ENCODE results near the gene PLA2G6. TPM values are rescaled to one million over a fixed set of nuclear protein-coding genes. Genes with fewer than 3 reads are reported as not detected.

PLA2G6 gene
- total RNA-seq, 4 donors from 2014 or later = 46.0 to 88.4 (median 64.8) TPM

DNA sequence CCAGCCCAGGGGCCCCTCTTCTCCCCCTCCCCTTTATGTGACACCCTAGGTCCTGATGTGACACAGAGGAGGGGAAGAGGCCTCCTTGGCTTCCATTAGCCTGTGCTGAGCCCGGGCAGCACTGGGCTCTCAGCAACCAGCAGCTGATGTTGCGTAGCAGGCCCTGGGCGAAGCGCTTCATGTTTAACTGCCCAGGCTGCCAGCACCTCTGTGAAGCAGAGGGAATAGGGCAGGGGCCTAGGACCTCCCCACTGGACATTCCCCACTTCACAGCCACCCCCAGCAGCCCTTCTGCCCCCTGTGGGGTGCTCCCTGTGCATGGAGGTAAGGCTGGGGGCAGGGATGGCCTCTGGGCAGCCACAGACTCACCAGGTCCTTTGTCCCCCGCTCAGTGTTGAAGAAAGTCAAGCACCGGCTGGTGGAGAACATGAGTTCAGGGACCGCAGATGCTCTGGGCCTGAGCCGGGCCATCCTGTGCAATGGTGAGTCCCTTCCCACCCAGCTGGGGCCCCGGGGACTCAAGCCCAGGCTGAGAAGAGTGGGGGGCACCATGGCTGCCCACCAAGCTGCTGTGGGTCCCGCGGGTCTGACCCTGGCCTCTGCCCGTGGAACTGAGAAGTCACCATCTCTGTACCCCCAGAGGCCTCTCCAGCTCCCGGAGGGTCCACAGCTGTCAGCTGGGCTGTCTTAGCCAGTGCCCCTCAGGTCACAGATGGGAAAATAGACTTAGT is 112.8 kb downstream of the PLA2G6 start:
- WGBS, 2 donors = 83 to 91% methylated on average over 9 to 12 of the region's 13 CpGs
- intact Hi-C loops (cut with DNase I; ENCODE audit: low total_unique reads) = loop anchor here (10.0 kb wide), 1 partner anchor 506 kb away; the partner anchor contains the start of gene DMC1
- DNase-seq (ENCODE audit: low spot score in 2 of 2) = no peak
- no peak overlapping the region for H3K4me3 ChIP-seq (ENCODE audit: low read depth, poor library complexity, severe bottlenecking)
- TF ChIP-seq, protein P1, sequence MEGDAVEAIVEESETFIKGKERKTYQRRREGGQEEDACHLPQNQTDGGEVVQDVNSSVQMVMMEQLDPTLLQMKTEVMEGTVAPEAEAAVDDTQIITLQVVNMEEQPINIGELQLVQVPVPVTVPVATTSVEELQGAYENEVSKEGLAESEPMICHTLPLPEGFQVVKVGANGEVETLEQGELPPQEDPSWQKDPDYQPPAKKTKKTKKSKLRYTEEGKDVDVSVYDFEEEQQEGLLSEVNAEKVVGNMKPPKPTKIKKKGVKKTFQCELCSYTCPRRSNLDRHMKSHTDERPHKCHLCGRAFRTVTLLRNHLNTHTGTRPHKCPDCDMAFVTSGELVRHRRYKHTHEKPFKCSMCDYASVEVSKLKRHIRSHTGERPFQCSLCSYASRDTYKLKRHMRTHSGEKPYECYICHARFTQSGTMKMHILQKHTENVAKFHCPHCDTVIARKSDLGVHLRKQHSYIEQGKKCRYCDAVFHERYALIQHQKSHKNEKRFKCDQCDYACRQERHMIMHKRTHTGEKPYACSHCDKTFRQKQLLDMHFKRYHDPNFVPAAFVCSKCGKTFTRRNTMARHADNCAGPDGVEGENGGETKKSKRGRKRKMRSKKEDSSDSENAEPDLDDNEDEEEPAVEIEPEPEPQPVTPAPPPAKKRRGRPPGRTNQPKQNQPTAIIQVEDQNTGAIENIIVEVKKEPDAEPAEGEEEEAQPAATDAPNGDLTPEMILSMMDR (IDR thresholded peaks at IDR 0.05) = no peak
- no peak for TF ChIP-seq POLR2A (IDR thresholded peaks at IDR 0.05)

DNA sequence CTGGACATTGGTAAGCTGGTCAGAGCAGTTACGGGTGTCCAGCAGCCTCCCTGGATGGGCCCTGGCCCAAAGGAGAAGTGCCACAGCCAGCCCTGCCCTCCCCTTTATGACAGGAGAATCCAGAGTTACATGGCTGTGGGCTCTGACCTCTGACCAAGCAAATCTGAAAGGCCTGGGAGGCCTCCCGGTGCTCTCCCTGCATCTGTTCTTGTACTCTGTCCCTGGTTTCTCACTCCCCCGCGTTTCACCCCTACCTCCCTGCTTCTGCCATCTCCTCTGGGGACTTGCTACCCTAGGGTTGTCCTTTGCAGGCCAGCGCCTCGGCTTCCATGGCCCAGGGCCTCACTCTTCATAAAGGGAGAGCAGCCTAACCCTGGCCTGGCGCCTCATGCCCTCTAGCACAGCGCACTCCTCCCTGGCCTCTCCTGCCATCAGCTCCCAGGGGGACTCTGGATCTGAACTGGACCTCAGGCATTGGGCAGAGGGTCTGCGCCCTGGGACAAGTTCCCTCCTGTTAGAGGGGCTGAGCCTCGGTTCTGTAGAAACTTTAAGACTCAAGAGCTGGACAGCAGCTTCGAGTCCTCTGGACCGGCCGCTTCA is 113.8 kb downstream of the PLA2G6 start:
- TF ChIP-seq, protein P1 (IDR thresholded peaks at IDR 0.05) = no peak
- 85 to 88% methylated on average over 10 to 13 of the region's 13 CpGs for WGBS, 2 donors
- DNase-seq (ENCODE audit: low spot score in 2 of 2) = no peak
- intact Hi-C loops (cut with DNase I; ENCODE audit: low total_unique reads) = loop anchor here (10.0 kb wide), 1 partner anchor 507 kb away; the partner anchor contains the start of gene DMC1
- no peak overlapping the region for H3K4me3 ChIP-seq (ENCODE audit: low read depth, poor library complexity, severe bottlenecking)

DNA sequence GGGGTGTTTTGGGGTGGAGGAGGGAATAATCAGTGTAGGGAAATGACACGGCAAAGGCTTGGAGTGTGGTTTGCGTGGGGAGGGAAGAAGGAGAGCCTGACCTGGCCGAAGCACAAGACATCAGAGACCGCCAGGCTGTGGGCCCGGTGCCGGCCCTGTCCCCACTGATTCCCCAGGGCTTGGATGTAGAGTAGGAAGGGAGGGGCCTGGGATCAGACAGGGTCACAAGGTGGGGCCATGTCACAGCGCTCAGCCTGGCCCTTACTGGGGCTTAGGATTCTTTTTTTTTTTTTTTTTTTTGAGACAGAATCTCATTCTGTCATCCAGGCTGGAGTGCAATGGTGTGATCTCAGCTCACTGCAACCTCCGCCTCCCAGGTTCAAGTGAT is 114.6 kb downstream of the PLA2G6 start:
- TF ChIP-seq POLR2A (IDR thresholded peaks at IDR 0.05) = no peak
- TF ChIP-seq, protein P1 (IDR thresholded peaks at IDR 0.05) = no peak
- no peak overlapping the region for H3K4me3 ChIP-seq (ENCODE audit: low read depth, poor library complexity, severe bottlenecking)
- WGBS, 2 donors = 69 to 70% methylated on average over 8 of the region's 8 CpGs

DNA sequence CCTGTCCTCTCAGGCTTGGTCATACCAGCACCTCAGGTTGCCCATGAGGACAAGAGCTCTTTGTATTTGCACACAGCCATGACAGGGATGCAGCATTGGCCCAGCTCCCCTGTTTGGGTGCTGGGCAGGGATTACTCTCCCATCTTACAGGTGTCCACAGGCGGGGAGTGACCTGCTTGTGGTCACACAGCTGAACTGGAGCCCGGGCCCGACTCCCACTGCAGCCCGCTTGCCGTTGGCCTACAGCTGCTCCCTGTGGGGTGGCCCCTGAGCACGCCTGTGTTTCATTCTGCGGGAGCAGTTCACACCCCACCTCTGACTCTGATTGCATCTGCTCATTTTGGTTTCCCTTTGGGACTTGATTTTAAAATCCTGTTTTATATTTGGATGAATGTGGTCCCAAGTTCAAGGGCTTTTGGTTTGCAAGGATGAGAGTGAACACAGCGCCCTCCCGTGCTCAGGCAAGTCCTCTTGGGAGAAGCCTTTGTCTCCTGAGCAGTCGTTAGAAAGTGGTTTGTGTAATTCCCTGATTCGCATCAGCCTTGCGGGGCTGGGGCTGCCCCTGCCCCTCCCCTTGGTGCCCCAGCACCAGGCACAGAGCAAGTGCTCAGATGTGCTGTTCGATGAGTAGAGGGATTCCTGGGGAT is 115.1 kb downstream of the PLA2G6 start:
- intact Hi-C loops (cut with DNase I; ENCODE audit: low total_unique reads) = loop anchor here (10.0 kb wide), 1 partner anchor 508 kb away; the partner anchor contains the start of gene DMC1
- whole genome bisulfite sequencing, 2 donors = 81 to 84% methylated on average over 13 of the region's 13 CpGs
- DNase-seq (ENCODE audit: low spot score in 2 of 2) = no peak
- no peak overlapping the region for H3K4me3 ChIP-seq (ENCODE audit: low read depth, poor library complexity, severe bottlenecking)
- no peak for TF ChIP-seq POLR2A (IDR thresholded peaks at IDR 0.05)
- TF ChIP-seq, protein P1 (IDR thresholded peaks at IDR 0.05) = no peak

More for the DNA sequence above, 114.6 kb downstream of the PLA2G6 start:
- intact Hi-C loops (cut with DNase I; ENCODE audit: low total_unique reads) = loop anchor here (10.0 kb wide), 1 partner anchor 508 kb away; the partner anchor contains the start of gene DMC1
- peak in 1 of 2 donors; percentile 60 for DNase-seq (ENCODE audit: low spot score in 2 of 2)

DNA sequence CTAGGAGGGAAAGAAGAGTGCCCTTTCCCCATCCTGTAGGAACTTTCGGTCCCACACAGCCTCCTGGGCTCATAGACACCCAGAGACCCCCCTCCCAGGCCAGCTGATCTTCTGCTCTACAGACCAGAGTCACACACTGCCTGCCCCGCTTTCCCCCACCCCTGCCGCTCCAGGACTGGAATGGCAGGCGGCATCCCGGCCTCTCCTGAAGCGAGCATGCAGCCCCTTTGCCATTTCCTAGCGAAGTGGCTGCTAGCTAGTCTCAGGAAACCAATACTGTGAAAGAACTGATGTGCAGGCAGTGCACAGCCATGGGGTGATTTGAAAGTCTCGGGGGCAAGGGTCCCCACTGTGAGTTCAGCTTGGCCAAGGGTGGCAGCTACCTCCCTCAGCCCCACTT is 116.1 kb downstream of the PLA2G6 start:
- WGBS, 2 donors = 97 to 99% methylated on average over 8 of the region's 8 CpGs
- TF ChIP-seq POLR2A (IDR thresholded peaks at IDR 0.05) = no peak
- TF ChIP-seq, protein P1 (IDR thresholded peaks at IDR 0.05) = no peak
- H3K4me3 ChIP-seq (ENCODE audit: low read depth, poor library complexity, severe bottlenecking) = no peak overlapping the region
- intact Hi-C loops (cut with DNase I; ENCODE audit: low total_unique reads) = loop anchor here (10.0 kb wide), 1 partner anchor 509 kb away; the partner anchor contains the start of gene DMC1
- no peak for DNase-seq (ENCODE audit: low spot score in 2 of 2)

All from lower leg skin (tissue), 4 donors.